HuH-7 (cell line): ENCODE results near the gene AOC2.
"Not testable (repeated sequence)": the region's sequence is repeated elsewhere in the genome, so short reads cannot be mapped to it uniquely, and the experiment has no call there.

ENCODE experiments used
- DNase-seq: peaks from one replicate; pipeline ENCODE4 v3.0.0; 2011; ENCODE audit warnings: low spot score

Gene AOC2

GRCh38 chr17:42881706-42882105 lies 37.3 kb downstream of the AOC2 start:
- DNase-seq = not testable (repeated sequence)

- DNase-seq = no peak
Measured at GRCh38 chr17:42882166-42882565, 37.8 kb downstream of the AOC2 start.

GRCh38 chr17:42883802-42884558 lies 39.6 kb downstream of the AOC2 start:
- DNase-seq = no peak

- not testable (repeated sequence) for DNase-seq
Measured at GRCh38 chr17:42885806-42886205, 41.4 kb downstream of the AOC2 start.

- peak; percentile 74 for DNase-seq
Measured at GRCh38 chr17:42886283-42887176, 42.1 kb downstream of the AOC2 start.

DNA sequence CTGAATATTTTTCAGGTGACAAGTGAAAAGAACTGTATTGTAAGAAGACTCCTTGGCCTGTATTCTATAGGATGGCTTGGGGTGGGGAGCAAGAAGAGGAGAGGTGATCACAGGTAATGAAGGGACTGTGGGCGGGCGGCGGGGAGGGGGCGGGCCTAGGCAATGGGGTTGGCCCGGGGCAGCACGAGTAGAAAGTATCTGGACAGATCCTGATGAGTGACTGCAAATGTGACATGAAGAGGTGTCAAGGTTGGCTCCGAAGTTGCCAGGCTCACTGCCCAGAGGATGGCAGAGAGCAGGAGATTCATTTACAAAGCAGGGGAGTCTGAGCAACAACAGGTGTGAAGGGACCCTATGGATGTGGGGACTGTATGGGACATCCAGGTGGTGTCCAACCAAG lies 45.4 kb downstream of the AOC2 start:
- no peak for DNase-seq

DNA sequence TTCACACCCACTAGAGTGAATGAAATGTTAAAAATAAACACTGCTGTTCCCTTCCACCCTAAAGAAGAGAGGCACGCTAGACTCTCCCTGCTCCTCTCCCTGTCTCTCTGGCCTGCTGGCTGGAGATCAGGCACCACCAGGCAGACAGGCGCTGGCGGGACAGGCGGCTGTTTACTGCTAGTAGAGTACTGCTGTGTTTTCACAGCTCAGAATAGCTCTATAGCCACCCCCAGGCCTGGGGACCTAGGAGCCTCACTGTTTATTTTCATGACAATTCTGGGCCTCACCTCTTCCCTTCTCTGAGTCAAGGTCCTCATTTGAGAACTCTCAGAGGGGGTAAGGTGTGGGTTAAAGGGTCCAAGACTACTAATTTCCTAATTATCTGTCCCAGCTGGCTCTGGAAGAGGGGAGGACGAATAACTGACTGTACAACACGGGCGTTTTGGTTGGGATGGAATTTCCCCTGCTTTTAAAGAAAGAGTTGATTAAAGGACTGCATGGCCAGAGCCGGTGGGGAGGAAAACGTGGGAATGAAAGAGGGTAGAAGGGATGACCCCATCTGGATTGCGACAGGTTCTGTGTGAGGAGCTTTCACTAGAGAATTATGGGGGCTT lies 47.3 kb downstream of the AOC2 start:
- peak; percentile 68 for DNase-seq

- DNase-seq = no peak
Measured at GRCh38 chr17:42893359-42893758, 49.0 kb downstream of the AOC2 start.

GRCh38 chr17:42894283-42895184 lies 50.2 kb downstream of the AOC2 start:
- DNase-seq = peak; percentile 64

DNA sequence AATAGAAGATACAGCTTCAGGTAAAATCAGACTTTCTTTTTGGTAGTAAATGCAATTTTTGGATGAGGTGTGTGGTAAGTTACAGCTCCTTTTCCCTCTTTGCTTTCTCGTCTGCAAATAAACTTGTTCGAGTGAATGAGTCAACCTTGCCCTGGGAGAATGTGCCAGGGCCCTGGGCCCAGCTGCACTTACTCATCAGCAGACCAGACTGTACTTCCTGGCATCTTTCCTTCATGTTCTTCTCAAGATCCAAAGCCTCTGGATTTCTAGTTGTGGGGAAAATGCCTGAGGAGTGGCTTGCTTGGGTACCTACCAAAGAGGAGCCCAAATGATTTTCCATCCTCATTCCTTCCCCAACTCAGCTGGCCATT lies 50.8 kb downstream of the AOC2 start:
- no peak for DNase-seq

DNA sequence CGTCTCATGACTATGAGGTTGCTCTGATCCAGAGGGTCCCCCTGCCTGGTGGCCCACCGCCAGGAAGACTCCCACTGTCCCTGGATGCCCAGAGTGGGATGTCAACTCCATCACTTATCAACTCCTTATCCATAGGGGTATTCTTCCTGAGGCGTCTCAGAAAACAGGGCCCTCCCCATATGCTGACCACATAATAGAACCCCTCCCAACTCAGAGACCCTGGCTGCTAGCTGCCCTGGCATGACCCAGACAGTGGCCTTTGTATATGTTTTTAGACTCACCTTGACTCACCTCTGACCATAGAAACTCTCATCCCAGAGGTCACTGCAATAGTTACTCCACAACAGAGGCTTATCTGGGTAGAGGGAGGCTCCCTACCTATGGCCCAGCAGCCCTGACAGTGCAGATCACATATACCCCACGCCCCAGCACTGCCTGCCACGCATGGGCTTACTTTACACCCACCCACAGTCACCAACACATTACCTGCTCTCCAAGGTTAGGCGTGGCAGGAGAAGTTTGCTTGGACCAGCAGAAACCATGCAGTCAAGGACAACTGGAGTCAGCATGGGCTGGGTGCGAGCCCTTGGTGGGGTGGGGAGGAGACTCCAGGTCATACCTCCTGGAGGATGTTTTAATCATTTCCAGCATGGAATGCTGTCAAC lies 53.9 kb downstream of the AOC2 start:
- no peak for DNase-seq

- not testable (repeated sequence) for DNase-seq
Measured at GRCh38 chr17:42899981-42900380, 55.6 kb downstream of the AOC2 start.
